Ishikawa (cell line): ENCODE results near the gene TFR2.

Source experiments
- CEBPB ChIP-seq: IDR thresholded peaks from 2 replicates; pipeline ENCODE4 v1.6.1; 2012
- CREB1 ChIP-seq: IDR thresholded peaks from 2 replicates; pipeline ENCODE4 v1.6.1; 2012; ENCODE audit warnings: low read depth
- EGR1 ChIP-seq: IDR thresholded peaks from 2 replicates; pipeline ENCODE4 v1.6.1; 2012
- EP300 ChIP-seq: IDR thresholded peaks from 2 replicates; pipeline ENCODE4 v1.6.1; 2012; ENCODE audit warnings: borderline replicate concordance
- FOXM1 ChIP-seq: IDR thresholded peaks from 2 replicates; pipeline ENCODE4 v1.6.1; 2012; ENCODE audit warnings: low read depth, borderline replicate concordance
- NFIC ChIP-seq: IDR thresholded peaks from 2 replicates; pipeline ENCODE4 v1.6.1; 2012
- RAD21 ChIP-seq: IDR thresholded peaks from 2 replicates; pipeline ENCODE4 v1.6.1; 2012; ENCODE audit warnings: low read depth
- TAF1 ChIP-seq: IDR thresholded peaks from 2 replicates; pipeline ENCODE4 v1.6.1; 2012; ENCODE audit warnings: low read depth, mild to moderate bottlenecking
- TCF12 ChIP-seq: IDR thresholded peaks from 2 replicates; pipeline ENCODE4 v1.6.1; 2012; ENCODE audit warnings: low read depth
- TEAD4 ChIP-seq: IDR thresholded peaks from 2 replicates; pipeline ENCODE4 v1.6.1; 2012
- YY1 ChIP-seq: IDR thresholded peaks from 2 replicates; pipeline ENCODE4 v1.6.1; 2012; ENCODE audit warnings: low read depth
- ZBTB7A ChIP-seq: IDR thresholded peaks from 2 replicates; pipeline ENCODE4 v1.6.1; 2012; ENCODE audit warnings: low read depth
- TF ChIP-seq, protein P1 (sequence below): IDR thresholded peaks from 2 replicates; pipeline ENCODE4 v1.6.1; 2012
- TF ChIP-seq, protein P2 (sequence below): IDR thresholded peaks from 2 replicates; pipeline ENCODE4 v1.6.1; 2012; ENCODE audit warnings: low read depth, mild to moderate bottlenecking
- TF ChIP-seq, protein P3 (sequence below): IDR thresholded peaks from 2 replicates; pipeline ENCODE4 v1.6.1; 2012

The TFR2 gene

DNA sequence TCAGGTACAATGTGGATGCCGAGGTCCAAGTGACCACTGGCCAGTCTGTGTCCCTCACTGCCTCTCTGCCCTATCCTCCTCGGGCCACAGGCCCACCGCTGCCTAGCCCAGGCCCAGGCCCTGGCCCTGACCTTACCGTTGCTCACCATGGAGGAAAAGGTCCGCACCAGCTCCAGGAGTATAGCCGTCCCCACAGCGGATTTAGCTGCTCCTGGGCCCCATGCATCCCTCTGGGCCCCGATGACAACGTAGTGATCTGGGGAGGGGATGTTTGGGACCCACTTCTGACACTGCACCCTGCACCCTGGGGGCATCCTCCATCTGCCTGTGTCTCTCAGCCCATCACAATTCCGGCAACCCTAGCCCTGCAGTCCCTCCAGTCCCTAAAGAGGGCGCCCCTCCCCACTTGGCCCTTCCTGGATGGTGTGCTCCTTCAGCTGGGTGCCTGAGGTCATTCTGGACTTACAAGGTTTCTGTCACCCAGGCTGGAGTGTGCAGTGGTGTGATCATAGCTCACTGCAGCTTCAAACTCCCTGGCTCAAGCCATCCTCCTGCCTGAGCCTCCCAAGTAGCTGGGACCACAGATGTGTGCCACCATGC, 12.1 kb downstream of the TFR2 start:
- TF ChIP-seq RAD21 (peak; percentile 55), TCF12 (no peak)

DNA sequence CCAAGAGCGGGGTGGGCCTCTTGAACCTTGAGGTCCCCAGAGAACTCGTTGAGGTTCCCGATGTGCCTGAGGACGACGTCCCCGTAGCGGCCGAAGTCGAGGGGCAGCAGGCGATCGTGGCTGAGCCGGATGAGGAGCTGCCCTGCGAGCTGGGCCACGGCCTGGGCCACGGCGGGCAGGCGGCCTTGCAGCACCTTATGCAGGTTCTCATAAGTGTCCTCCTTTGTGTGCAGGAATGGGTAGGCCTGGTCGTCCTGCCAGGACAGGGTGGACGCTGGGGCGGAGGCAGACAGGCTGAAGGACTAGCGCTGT, 14.2 kb downstream of the TFR2 start:
- TF ChIP-seq EGR1 (no peak), FOXM1 (no peak), TCF12 (no peak), CEBPB (no peak), TAF1 (no peak), CREB1 (no peak), NFIC (no peak), TEAD4 (no peak), EP300 (no peak), ZBTB7A (no peak), RAD21 (no peak), YY1 (no peak)
- TF ChIP-seq, protein P1, sequence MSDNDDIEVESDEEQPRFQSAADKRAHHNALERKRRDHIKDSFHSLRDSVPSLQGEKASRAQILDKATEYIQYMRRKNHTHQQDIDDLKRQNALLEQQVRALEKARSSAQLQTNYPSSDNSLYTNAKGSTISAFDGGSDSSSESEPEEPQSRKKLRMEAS: no peak
- TF ChIP-seq, protein P2, sequence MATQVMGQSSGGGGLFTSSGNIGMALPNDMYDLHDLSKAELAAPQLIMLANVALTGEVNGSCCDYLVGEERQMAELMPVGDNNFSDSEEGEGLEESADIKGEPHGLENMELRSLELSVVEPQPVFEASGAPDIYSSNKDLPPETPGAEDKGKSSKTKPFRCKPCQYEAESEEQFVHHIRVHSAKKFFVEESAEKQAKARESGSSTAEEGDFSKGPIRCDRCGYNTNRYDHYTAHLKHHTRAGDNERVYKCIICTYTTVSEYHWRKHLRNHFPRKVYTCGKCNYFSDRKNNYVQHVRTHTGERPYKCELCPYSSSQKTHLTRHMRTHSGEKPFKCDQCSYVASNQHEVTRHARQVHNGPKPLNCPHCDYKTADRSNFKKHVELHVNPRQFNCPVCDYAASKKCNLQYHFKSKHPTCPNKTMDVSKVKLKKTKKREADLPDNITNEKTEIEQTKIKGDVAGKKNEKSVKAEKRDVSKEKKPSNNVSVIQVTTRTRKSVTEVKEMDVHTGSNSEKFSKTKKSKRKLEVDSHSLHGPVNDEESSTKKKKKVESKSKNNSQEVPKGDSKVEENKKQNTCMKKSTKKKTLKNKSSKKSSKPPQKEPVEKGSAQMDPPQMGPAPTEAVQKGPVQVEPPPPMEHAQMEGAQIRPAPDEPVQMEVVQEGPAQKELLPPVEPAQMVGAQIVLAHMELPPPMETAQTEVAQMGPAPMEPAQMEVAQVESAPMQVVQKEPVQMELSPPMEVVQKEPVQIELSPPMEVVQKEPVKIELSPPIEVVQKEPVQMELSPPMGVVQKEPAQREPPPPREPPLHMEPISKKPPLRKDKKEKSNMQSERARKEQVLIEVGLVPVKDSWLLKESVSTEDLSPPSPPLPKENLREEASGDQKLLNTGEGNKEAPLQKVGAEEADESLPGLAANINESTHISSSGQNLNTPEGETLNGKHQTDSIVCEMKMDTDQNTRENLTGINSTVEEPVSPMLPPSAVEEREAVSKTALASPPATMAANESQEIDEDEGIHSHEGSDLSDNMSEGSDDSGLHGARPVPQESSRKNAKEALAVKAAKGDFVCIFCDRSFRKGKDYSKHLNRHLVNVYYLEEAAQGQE: no peak
- TF ChIP-seq, protein P3, sequence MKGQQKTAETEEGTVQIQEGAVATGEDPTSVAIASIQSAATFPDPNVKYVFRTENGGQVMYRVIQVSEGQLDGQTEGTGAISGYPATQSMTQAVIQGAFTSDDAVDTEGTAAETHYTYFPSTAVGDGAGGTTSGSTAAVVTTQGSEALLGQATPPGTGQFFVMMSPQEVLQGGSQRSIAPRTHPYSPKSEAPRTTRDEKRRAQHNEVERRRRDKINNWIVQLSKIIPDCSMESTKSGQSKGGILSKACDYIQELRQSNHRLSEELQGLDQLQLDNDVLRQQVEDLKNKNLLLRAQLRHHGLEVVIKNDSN: no peak

DNA sequence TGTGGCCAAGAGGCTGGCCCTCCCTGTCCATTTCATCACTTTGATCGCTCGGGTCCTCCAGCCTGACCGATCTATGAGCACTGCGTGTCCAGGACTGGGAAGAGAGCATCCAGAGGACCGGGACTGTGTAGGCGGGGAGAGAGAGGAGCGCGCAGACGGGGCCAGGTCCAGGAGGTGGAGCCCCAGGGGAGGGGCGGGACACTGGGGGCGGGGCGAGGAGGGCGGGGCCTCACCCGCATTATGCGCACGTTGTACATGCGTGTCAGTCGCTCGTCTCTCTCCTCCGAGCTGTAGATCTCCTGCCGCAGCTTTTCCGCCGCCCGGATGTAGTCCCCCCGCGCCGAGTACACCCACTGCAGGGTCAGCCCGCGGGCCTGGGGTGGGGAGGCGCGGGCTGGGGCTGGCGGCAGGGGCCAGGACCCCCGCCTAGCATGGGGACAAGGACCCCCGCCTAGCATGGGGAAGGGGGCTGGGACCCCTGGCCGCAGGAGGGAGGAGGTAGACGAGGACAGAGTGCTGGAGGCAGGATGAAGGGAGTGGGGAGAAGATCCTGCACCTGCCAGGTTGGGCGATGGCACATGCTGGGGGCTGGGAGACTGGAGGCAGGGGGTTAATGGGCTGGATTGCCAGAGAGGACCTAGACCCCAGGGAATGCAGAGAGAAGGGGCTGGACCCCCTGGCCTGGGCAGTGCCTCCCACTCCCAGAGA, 14.7 kb downstream of the TFR2 start:
- TF ChIP-seq CREB1 (no peak), ZBTB7A (peak; percentile 79), NFIC (no peak), CEBPB (no peak), EGR1 (peak; percentile 82), TCF12 (no peak), TAF1 (peak; percentile 51; the same call in 1 of the 2 replicates)
- TF ChIP-seq, protein P1: peak; percentile 35; the same call in 1 of the 2 replicates

DNA sequence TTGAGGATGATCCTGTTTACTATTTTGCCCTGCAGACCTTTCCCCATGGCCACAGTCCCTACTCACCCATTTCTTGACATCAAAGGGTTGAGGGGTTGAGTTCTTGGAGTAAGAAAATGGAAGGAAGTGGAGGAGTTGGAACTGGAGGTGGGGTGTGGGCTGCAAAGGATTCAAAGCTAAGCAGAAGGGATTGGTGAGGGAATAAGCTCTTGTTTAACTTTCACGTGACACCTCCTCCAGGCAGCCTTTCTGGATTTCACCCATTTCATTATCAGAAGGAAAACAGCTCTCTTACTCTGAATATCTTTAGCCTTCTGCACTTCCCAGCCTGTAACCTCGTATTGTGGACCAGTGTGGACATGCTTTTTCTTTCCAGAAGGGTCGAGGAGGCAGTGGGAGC, 15.3 kb downstream of the TFR2 start:
- TF ChIP-seq, protein P1: no peak
- TF ChIP-seq ZBTB7A: no peak
- no peak for TF ChIP-seq CREB1
- no peak for TF ChIP-seq EP300
- TF ChIP-seq TCF12: no peak
- TF ChIP-seq NFIC: no peak
- TF ChIP-seq FOXM1: no peak
- TF ChIP-seq EGR1: no peak
- no peak for TF ChIP-seq TEAD4
- TF ChIP-seq, protein P3: no peak
- TF ChIP-seq CEBPB: no peak
- TF ChIP-seq RAD21: no peak
- TF ChIP-seq TAF1: no peak

DNA sequence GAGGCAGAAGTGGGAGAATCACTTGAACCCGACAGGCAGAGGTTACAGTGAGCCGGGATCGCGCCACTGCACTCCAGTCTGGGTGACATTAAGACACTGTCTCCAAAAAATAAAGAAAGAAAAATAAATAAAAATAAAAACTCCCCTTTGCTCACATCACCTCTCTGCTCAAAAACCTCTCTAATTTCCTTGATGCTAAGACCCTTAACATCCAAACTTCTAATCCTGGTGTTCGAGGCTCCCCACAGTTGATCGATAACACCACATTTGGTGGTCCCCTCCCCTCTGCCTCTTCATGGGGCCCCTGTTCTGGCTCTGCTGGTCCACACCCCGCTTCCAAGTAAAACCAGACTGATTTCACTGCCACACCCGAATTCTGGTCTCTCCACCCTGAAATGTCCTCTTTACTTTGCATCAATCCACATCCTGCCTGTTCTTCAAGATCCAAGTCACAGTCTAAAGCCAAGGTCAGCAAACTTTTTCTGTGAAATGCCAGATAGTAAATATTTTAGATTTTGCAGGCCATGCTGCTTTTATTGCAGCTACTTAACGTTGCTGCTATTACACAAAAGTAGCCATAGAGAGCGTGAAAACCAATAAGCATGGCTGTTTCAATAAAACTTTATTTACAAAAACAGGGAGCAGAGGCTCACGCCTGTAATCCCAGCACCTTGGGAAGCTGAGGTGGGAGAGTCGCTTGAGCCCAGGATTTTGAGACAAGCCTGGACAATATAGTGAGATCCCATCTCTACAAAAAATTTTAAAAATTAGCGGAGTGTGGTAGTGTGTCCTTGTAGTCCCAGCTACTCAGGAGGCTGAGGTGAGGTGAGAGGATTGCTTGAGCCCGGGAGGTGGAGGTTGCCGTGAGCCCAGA, 17.2 kb downstream of the TFR2 start:
- TF ChIP-seq, protein P1: no peak
- TF ChIP-seq YY1 (no peak), TCF12 (no peak), EP300 (no peak), RAD21 (no peak), CEBPB (no peak), NFIC (no peak), TEAD4 (no peak), CREB1 (no peak)
- TF ChIP-seq, protein P3: no peak
- TF ChIP-seq, protein P2: no peak
